Hepatic stellate cell (primary cell): Measurements from ENCODE around the gene CHCHD3.

Experiments
- DNase-seq: peaks from one replicate; pipeline ENCODE4 v3.0.0; 2011; ENCODE audit warnings: low spot score

The CHCHD3 gene

DNA sequence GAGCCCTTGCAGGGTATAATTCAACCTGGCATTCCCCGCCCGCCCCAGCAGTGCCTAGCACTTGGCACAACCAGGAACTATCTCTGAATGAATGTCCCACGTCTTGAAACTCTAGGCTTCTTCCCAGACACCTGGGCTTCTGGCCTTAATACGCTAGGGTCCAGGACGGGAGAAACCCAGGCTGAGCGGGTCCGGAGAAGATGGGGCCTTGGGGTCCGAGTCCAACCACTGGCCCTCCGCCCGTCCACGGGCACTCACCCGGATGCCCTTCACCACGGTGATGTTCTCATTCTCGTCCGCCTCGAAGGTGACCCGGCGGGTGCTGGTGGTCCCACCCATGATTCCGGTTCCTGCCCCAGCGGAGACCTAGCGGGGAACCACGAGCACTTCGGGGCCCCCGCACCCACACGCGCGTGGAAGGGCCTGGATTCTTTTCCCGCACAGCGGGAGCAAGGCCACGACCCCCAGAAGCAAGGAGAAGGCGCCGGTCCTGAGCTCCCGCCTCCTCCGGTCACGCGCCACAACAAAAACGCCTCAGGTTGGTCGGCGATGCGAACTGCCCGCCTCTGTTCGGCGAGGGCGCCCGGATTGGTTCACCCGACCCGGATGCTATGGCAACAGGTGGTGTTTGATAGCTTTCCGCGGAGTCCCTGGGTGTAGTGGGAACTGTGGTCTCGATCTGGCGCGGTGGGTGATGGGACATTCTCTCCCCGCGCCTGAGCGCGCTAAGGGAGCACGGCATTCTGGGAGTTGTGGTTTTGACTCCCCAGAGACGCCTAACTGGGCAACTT is at the start of gene CHCHD3:
CHCHD3 (minus strand) TSS at position 492 of the 791 bp plus-strand sequence; CDS start at position 339, 153 bp downstream.
- peak; percentile 98 for DNase-seq

DNA sequence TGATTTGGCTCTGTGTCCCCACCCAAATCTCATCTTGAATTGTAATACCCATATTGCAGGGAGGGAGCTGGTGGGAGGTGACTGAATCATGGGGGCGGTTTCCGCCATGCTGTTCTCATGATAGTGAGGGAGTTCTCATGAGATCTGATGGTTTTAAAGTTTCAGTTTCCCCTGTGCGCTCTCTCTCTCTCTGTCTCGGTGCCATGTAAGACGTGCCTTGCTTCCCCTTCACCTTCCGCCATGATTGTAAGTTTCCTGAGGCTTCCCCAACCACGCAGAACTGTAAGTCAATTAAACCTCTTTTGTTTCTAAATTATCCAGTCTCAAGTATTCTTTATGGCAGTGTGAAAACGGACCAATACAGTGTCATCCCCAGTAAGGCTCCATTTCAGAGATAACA is 48.3 kb upstream of the CHCHD3 start:
- DNase-seq: no peak

DNA sequence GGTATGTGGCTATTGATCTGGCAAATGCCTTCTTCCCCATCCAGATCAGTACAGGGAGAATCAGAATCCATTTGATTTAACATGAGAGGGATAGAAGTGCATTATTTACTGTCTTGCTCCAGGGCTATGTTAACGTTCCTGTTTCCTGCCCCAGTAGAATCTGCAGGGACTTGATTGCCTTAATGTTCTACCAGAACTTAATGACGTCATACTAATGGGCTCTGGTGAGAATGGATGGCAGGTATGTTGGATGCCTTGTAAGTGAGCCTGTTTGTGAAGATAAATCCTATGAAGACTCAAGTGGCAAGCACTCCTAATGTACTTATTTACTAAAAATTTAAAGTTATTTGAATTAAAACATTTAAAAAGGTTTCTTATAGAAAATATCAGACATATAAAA is 44.5 kb upstream of the CHCHD3 start:
- DNase-seq: no peak

DNA sequence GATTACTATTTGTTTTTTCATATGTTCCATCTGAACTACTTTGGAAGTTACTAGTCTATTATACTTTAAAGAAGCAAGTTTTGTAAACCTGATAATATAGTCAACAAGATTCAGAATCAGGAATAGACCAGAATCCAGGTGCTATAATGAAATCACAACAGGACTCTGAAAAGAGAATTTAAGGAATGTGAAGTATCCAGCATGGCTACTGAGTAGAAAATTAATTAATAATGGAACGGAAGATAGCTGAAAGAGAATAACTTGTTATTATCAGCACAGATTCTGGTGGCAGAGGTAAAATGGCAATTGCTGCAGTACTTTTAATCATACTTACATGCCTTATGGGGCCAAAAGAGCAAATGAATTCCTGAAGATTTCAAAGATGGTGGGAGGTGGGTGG is 43.1 kb upstream of the CHCHD3 start:
- DNase-seq: no peak

DNA sequence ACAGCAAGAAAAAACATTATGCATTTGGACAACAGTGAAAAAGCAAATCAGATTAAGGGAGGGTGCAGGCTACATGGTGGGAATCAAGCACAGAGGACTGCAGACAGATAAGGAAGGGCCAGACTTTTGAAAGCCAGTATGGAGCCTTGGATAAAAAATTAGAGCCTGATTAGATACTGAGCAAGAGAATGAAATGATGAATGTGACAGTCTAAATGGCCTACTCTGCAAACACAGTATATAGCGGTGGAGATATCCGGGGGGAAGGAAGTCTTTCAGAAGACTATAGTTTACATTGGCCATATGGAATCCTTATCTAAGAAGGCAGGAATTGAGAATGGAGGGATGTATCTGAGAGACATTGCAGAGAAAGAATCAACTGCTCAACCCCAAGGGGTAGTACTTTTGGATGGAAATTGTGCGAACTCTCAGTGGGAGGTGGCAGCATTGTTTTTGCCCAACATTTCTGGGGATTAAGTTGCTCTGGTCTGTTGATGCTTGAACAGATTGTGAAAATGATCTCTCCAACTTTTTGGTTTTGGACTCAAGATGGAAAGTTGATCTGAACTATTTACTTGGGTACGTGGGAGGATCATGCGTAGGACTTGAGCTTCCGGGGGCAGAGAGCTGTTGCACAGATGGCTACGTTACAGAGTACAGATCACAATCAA is 39.4 kb upstream of the CHCHD3 start:
- DNase-seq: no peak

DNA sequence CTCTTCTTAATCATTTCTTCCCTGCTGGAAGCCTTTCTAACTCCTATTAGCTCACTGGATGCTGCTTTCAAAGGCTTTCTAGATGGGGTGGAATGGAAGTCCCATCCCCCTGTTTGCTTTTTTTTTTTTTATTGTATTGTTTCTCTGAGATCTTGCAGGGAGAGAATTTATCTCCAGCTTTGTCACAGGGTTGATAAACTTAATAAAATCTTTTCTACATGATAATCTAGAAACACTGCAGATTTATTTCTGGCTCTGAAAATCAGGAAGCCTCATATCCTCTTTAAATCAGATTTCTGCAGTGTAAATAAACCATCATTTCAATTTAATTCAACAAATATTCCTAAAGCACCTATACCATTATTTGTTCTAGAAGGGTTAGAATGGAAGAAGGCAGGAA is 37.2 kb upstream of the CHCHD3 start:
- no peak for DNase-seq

DNA sequence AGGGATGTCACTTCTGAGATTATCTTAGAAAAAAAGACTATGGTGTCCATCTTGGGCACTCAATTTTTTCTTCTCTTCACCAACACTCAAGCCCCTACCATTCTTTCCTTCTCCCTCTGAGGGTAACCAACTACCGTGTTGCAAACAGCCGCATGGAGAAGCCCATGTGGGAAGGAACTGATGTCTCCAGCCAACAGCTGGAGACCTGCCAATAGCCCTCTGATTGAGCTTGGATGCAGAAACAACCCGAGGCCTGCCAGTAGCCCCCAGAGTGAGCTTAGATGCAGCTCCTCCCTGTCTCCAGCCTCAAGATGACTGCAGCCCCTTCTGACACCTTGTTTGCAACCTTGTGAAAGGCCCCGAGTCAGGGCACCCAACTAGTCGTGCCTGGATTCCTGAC is 36.4 kb upstream of the CHCHD3 start:
- DNase-seq: no peak

DNA sequence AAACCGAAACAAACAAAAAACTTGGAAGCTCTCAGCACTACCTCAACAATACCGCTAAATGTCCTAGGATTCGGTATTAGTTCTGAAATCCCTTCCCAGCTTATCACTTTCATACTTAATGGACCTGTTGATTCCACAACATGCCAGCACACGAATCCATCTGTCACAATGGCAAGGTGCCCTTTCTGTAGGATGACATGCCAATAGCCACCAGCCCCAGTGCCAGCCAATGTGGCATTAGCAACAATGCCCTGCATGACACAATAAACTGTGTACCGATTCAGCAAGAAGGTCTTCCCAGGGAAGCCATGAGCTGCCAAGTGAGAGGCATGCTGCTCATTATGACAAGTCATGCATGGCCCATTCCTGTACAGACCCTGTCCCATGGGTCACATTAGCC is 35.6 kb upstream of the CHCHD3 start:
- no peak for DNase-seq

DNA sequence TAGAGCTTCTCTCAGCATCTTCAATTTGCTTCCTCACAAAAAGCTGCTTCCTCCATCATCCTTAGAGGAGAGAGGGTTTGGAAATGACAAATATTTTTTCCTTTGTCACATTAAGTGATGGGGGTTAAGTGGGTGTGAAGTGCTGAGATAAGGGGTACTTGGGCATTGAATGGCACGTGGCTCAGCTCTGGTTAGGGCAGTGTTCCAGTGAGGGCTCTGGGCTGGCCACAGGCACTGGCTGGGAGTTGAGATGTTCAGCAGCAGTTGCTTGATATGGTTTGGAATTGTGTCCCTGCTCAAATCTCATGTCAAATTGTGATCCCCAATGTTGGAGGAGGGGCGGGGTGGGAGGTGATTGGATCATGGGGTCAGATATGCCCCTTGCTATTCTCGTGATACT is 33.7 kb upstream of the CHCHD3 start:
- DNase-seq: no peak

DNA sequence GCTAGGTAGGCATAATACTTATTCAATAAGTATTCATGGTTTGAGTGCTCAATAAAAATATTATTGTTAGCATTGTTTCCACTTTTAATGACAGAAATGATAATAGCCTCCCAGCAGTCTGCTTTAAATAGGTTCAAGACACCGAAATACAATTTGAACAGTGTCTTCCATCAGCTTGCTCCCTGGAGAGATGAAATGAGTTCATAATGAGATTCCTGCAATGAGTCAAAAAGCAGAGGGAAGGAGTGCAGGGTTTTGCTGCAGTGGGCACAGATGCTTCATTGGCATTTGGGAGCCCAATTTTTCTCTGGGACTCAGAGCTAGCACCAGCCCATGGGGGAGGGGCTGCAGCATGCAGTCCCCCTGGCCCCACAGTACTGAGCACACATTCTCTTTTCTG is 32.6 kb upstream of the CHCHD3 start:
- no peak for DNase-seq

DNA sequence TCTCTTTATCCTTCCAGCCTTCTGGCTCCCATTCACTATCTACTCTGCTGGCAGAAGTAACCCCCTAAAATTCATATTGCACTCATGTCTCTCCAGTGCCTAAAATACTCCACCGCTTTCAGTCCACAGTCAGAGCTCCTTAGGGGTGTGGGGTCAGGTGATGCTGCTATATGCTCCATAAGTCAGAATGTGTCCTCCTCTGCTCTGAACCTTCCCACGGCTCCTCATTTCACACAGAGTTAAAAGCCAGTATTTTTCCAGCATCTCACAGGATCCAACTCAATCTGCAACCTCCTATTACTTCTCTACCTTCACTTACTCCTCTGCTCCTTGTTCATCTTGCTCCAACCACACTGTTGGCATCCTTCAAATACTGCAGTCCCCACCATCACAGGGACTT is 31.1 kb upstream of the CHCHD3 start:
- no peak for DNase-seq

DNA sequence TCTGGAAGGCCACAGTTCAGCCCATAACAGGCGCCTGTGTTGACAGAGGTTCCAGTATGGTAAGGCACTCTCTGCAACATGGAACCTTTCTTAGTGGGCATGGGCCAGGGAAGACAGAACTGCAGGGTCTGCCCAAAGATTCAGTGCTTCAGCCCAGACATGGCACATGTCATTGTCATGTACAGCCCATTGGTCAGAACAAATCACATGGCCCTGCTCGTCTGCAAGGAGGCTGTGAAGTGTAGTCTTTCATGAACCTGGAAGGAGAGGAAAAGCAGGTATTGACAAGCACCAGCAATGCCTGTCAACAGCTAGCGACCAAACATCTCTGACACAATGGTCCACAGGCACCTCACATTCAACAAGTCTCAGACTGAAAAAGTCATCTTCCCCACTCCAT is 30.4 kb upstream of the CHCHD3 start:
- no peak for DNase-seq

DNA sequence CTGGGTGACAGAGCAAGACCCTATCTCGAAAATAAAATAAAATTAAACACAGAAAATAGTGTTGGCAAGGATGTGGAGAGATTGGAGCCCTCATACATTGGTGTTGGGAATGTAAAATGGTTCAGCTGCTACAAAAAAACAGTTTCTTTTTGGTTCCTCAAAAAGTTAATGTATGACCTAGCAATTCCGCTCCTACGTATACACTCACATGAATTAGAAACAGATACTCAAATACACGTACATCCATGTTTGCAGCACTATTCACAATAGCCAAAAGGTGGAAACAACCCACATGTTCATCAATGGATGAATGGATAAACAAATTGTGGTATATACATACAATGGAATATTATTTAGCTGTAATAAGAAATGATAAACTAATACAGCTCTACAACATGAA is 28.4 kb upstream of the CHCHD3 start:
- DNase-seq: no peak

DNA sequence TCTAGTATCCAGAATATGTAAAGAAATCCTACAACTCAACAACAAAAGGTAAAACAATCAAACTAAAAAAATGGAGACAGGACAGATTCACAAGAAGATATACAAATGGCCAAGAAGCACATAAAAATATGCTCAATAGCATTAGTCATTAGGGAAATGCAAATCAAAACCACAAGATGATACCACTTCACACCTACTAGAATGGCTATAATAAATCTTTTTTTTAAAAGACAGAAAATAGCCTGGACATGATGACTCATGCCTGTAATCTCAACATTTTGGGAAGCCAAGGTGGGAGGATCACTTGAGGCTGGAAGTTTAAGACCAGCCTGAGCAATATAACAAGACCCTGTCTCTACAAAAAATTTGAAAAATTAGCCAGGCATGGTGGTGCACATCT is 27.9 kb upstream of the CHCHD3 start:
- DNase-seq: no peak

DNA sequence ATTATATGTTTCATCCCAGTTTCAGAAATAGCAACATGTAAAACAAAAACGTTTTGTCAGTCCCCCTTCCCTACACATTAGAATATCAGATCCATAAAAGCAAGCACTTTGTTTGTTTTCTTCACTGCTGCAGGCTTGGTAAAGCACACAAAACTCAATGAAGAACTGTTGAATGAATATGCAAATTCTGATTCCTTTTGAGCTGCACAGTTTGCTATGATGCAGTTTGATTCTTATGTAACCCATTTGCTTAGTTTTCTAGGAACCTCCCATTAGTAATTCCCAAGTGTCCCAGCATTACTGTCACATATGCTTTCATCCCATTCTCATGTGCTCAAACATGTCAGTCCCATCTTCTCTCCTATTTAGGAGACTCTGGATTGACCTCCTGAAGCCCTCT is 26.1 kb upstream of the CHCHD3 start:
- DNase-seq: no peak

DNA sequence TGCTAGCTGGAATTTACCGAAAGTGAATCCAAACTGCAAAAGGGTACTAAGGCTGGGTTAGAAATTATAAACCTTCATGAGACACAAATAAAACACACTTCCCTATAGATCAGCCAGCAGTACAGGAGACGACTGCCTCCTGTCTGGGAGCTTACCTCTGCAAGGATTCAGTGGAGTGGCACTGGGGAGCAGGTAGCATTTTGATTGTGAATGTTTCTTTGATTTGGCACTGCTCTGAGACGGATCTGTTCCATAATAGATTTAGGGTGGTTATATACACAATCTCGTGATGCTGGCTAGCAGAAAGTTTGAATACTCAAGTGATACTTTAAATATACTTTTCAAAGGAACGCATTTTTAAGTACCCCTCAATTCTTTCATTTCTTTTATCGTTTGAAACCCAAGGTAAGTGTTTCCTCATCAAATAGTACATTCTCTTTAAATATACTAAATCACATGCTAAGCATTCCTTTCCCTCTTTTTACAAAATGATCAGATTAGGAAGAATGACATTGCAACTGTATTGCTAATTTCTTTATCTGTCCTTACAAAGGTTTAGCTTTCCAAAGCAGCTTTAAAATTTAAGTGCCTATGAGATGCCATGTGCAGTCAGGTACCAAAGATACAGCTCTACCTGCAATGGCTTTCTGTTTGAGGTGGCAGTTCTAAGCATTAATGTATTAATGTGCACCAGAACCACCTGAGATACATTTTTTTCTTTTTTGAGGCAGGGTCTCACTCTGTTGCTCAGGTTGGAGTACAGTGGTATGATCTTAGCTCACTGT is 20.6 kb upstream of the CHCHD3 start:
- no peak for DNase-seq

DNA sequence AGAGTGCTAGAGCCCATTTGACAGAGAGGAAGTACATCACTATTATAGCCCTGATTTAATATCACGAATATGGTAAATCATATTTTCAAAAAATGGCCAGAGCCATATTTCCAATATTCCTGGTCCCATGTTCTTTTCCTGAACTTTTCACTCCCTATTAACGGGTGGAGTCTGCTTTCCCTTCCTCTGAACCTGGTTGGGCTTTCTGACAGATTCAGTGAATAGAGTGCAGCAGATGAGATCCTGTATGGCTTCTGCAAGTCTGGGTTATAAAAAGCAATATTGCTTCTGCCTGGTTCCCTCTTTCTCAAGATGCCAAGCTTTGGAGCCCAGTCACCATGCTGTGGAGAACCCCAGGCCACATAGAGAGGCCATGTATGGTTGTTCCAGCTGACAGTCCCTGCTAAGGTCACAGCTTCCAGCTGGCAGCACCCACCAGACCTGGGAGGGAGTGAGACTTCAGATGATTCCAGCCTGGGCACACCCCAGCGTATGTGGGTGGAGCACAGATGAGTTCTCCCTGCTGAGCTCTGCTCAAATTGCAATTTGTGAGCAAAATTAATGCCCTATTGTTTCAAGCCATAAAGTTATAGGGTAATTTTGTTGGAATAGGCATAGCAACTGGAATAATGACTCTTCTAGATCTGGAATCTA is 17.9 kb upstream of the CHCHD3 start:
- DNase-seq: no peak

DNA sequence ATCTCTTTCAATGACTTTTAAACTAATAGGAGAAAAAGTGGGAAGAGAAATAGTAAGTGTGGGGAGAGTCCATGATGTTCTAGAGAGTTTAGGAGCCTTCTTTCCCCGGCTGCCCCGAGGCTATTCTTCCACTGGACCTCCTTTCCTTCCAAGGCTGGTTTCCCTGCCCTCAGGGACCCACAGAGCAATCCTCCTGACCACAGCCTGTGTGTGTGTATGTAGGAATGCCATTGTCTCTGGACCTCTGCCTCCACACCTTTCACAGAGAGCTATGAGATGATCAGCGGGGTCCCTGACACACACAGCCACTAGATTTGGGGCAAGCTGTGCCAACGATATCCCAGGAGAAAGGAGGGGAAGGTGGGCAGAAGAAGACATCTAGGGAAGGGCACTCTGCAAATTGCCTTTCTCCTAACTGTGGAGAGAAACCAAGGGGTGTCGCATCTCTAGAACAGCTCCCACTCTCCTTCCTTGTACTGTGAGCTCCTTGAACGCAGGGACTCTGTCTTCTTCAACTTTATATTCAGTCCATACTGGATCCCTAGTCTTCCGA is 13.3 kb upstream of the CHCHD3 start:
- DNase-seq: no peak

DNA sequence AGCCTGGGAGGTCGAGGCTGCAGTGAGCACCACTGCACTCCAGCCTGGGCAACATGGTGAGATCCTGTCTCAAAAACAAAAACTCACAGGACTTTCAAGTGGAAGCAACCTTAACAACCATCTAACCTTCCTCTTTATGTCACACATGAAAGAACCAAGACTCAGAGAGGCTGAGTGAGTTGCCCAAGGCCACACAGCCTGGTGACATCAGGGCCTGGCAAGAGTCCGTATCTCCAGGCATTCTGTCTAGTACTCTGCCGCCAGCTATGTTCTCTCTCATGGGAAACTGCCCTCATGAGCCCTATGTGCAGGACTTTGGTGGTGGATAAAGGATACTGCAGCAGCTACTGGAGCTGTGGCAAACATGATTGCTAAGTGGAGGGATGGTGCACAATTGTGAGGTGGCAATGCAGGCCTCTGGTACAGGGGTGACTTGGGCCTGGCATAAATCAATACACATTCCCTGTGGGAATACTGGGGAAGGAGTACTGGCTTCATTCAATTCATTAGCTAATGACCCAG is 10.1 kb upstream of the CHCHD3 start:
- no peak for DNase-seq

DNA sequence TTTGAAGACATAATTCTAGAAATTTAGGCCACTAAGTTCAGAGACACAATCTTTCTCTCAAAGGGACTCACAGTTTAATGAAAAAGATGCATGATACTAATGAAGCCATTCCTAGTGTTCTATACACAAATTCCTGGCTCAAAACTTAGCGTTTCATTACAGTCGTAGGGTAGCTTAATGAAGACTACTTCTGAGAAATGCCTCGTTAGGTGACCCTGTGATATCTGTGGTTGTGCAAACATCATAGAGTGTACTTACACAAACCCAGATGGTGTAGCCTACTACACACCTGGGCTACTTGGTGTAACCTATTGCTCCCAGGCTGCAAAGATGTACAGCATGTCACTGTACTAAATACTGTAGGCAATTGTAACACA is 488 bp upstream of the CHCHD3 start:
- DNase-seq: no peak

DNA sequence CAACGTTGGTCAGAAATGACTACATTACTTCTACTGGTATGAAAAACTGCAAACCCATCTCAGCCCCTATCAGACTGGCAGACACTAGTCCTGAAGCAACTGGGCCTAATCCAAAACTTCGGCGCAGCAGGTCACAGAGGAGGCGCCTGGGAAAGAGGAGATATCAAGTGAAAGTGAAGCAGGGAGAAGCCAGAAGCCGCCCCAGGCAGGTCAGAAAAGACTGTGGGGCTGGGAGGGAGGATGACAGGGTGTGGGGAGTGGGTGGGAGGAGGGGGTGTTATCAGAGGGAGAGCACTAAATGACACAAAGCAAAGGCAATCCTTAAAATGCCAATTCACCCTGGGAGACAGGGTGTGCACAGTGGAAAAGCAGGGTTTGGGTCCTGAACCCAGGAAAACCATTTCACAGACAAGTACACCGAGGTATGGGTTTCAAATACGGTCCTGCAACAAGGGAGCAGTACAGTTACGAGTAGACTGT is 731 bp downstream of the CHCHD3 start:
- peak; percentile 26 for DNase-seq

DNA sequence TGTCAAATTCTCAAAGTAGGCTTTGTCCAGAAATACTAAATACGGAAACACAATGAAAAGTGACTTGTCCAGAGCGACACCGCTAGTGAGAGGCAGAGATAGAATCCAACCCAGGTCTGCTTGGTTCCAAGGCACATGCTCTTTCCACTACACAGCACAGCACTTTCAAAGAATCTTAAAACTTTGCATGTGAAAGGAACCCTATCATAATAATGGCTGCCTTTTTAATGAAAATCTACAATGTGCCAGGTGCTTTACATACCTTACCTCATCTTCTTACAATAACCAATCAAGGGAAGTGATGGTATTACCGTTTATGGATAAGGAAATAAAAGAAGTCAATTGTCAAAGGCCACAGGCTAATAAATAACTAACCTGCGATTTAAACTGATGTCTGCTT is 2.6 kb downstream of the CHCHD3 start:
- no peak for DNase-seq
